ENCODE measurements around the gene STRN3. TPM values are rescaled to one million over a fixed set of nuclear protein-coding genes. Genes with fewer than 3 reads are reported as not detected.

Gene STRN3
- total and polyA plus RNA-seq, 2 of the 4 experiments (the other 2 are of a cell fraction): 10.8 to 78.7 TPM

DNA sequence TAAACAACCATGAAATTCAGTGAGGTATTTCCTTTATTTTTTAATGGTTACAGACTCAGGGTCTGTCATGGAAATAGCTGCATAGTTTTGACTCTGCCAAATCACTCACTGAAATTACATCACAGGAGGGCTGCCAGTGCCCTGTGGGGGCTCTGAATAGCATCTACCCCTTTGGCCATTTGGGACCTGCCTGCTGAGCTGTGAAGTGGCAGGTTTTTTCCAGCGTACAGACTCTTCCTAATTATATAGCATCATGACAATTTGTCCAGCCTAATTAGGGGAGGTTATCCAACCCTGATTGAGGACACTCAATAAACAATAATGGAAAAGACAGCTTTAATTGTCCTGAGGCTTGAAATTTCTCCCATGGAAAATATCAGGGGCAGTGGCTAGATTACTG is 153.6 kb downstream of the STRN3 start:
- no TSS peak for BruUV-seq (replicated peaks)
- no peak overlapping the region for H2AK9ac ChIP-seq (replicated peaks; ENCODE audit: low read depth, low read length, poor library complexity)
- ATAC-seq (ENCODE audit: low read depth) (no peak), DNase-seq (no peak)
- H4K5ac ChIP-seq (ENCODE audit: low read depth, low read length): no peak overlapping the region
- H3K4me3 ChIP-seq (ENCODE audit: insufficient read depth, low read depth, low read length): no peak overlapping the region
- H2BK120ac ChIP-seq (ENCODE audit: low read depth, low read length): no peak overlapping the region
- H3K14ac ChIP-seq (replicated peaks; ENCODE audit: low read depth, low read length): no peak overlapping the region
- dilution Hi-C loops (cut with HindIII; ENCODE audit: low sequenced_read_pairs, unreplicated experiment) (no loop called here), intact Hi-C loops (cut with micrococcal nuclease) (no loop called here), in situ Hi-C loops (cut with MboI; ENCODE audit: low sequenced_read_pairs) (no loop called here)
- H3K4me2 ChIP-seq (ENCODE audit: low read depth, low read length): no peak overlapping the region
- no peak overlapping the region for H3K23ac ChIP-seq (ENCODE audit: low read depth, low read length)
- H3K56ac ChIP-seq (ENCODE audit: extremely low read depth, insufficient read depth, low read length): no peak overlapping the region
- no peak overlapping the region for H3K18ac ChIP-seq (ENCODE audit: low read depth, low read length)
- H2BK15ac ChIP-seq (ENCODE audit: low read depth, low read length): no peak overlapping the region
- no peak overlapping the region for H2BK5ac ChIP-seq (ENCODE audit: low read depth, low read length, poor library complexity, severe bottlenecking)
- ChIA-PET POLR2A (ENCODE audit: unreplicated experiment) (no interaction called here), CTCF (interaction anchor here (1.1 kb wide), 1 partner anchor 264 kb away, joined by 3 read pairs; no protein-coding TSS in a partner anchor)
- no peaks in the 10 kb centered on the region for H3K79me1 ChIP-seq (ENCODE audit: low read depth in 1 of 2, low read length in 2 of 2)
- no peak for TF ChIP-seq RFX5 (IDR thresholded peaks at IDR 0.05; ENCODE audit: low read depth, low read length)
- no peak for TF ChIP-seq NFE2L2 (IDR thresholded peaks at IDR 0.05; ENCODE audit: low read depth, low read length)
- TF ChIP-seq MXI1 (IDR thresholded peaks at IDR 0.05; ENCODE audit: borderline replicate concordance, low read depth, low read length): no peak
- no peak for TF ChIP-seq RAD21 (IDR thresholded peaks at IDR 0.05; ENCODE audit: low read length)
- TF ChIP-seq, protein P1, sequence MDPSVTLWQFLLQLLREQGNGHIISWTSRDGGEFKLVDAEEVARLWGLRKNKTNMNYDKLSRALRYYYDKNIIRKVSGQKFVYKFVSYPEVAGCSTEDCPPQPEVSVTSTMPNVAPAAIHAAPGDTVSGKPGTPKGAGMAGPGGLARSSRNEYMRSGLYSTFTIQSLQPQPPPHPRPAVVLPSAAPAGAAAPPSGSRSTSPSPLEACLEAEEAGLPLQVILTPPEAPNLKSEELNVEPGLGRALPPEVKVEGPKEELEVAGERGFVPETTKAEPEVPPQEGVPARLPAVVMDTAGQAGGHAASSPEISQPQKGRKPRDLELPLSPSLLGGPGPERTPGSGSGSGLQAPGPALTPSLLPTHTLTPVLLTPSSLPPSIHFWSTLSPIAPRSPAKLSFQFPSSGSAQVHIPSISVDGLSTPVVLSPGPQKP (IDR thresholded peaks at IDR 0.05; ENCODE audit: borderline replicate concordance, low read depth, low read length): no peak
- no peak for TF ChIP-seq POLR2A (IDR thresholded peaks at IDR 0.05; ENCODE audit: low read depth, low read length)
- no peak for TF ChIP-seq MAFK (IDR thresholded peaks at IDR 0.05; ENCODE audit: low read depth, low read length)
- TF ChIP-seq BHLHE40 (IDR thresholded peaks at IDR 0.05; ENCODE audit: low read depth, low read length): no peak
- no peak for TF ChIP-seq SMC3 (IDR thresholded peaks at IDR 0.05; ENCODE audit: low read depth, low read length)
- TF ChIP-seq, protein P2, sequence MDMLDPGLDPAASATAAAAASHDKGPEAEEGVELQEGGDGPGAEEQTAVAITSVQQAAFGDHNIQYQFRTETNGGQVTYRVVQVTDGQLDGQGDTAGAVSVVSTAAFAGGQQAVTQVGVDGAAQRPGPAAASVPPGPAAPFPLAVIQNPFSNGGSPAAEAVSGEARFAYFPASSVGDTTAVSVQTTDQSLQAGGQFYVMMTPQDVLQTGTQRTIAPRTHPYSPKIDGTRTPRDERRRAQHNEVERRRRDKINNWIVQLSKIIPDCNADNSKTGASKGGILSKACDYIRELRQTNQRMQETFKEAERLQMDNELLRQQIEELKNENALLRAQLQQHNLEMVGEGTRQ (IDR thresholded peaks at IDR 0.05; ENCODE audit: low read depth, low read length): no peak
- TF ChIP-seq CHD1 (IDR thresholded peaks at IDR 0.05; ENCODE audit: low read depth, low read length): no peak
- no peak for TF ChIP-seq CEBPB (IDR thresholded peaks at IDR 0.05; ENCODE audit: low read depth, low read length)
- no peak for TF ChIP-seq FOS (IDR thresholded peaks at IDR 0.05; ENCODE audit: low read depth, low read length)
- no peak overlapping the region for H4K8ac ChIP-seq (ENCODE audit: low read depth in 2 of 2, low read length in 2 of 2)
- H3K9me3 ChIP-seq (ENCODE audit: control insufficient read depth, insufficient read depth, low read length): no peaks in the 10 kb centered on the region
- H3K27me3 ChIP-seq (ENCODE audit: control insufficient read depth, insufficient read depth, low read length): peaks cover 68% of the 10 kb centered on the region
- H3K9ac ChIP-seq (ENCODE audit: low read depth, low read length): no peak overlapping the region
- H2AFZ ChIP-seq (replicated peaks; ENCODE audit: low read length, poor library complexity): no peak overlapping the region
- peaks cover 1% of the 10 kb centered on the region; the same call in 1 of the 2 replicates for H3K4me1 ChIP-seq (ENCODE audit: control insufficient read depth, insufficient read depth, low read length)
- H3K4ac ChIP-seq (ENCODE audit: low read depth, low read length): no peak overlapping the region
- H3K9me1 ChIP-seq (ENCODE audit: insufficient read depth, low read length): no peaks in the 10 kb centered on the region
- no peak overlapping the region for H4K91ac ChIP-seq (ENCODE audit: insufficient read depth, low read depth, low read length)
- H2AK5ac ChIP-seq (ENCODE audit: low read depth, low read length): no peak overlapping the region
- no peak overlapping the region for H2BK20ac ChIP-seq (ENCODE audit: low read depth, low read length)
- no CpG with 5 or more reads among the region's 1 CpG for WGBS, 2 experiments (ENCODE audit: extremely low coverage in 2 of 2, insufficient read length in 1 of 2)
- H3K27ac ChIP-seq (ENCODE audit: insufficient read depth, low read length): no peak overlapping the region
- H4K20me1 ChIP-seq (ENCODE audit: insufficient read depth, low read length): no peaks in the 10 kb centered on the region
- H3K36me3 ChIP-seq (ENCODE audit: control insufficient read depth, insufficient read depth, low read length): no peaks in the 10 kb centered on the region

Measured in IMR-90 (cell line).